WI38 (cell line): ENCODE measurements around the gene NAPG.
"Not testable (repeated sequence)": the region's sequence is repeated elsewhere in the genome, so short reads cannot be mapped to it uniquely, and the experiment has no call there.

Experiments
- H3K4me3 ChIP-seq: 2 replicates; pipeline ENCODE4 v1.5.1; 2011; ENCODE audit warnings: low read depth, mild to moderate bottlenecking, control low read depth, low read length
- CTCF ChIP-seq: IDR thresholded peaks from 2 replicates; pipeline ENCODE4 v1.5.1; 2012; ENCODE audit warnings: low read depth, mild to moderate bottlenecking, control low read depth, low read length

Gene NAPG

GRCh38 chr18:10546557-10547300 is 20.9 kb downstream of the NAPG start:
- TF ChIP-seq CTCF: no peak
- H3K4me3 ChIP-seq: no peak overlapping the region

- H3K4me3 ChIP-seq: no peak overlapping the region
- TF ChIP-seq CTCF: no peak
These were observed 26.4 kb downstream of the NAPG start for GRCh38 chr18:10552226-10552625.

- H3K4me3 ChIP-seq: not testable (repeated sequence)
These were observed 30.4 kb downstream of the NAPG start for GRCh38 chr18:10556251-10556650.

GRCh38 chr18:10557085-10557677 is 31.4 kb downstream of the NAPG start:
- no peak overlapping the region for H3K4me3 ChIP-seq
- no peak for TF ChIP-seq CTCF

- no peak for TF ChIP-seq CTCF
- H3K4me3 ChIP-seq: no peak overlapping the region
These were observed 32.6 kb downstream of the NAPG start for GRCh38 chr18:10558243-10558966.

GRCh38 chr18:10558967-10559298 is 33.1 kb downstream of the NAPG start:
- TF ChIP-seq CTCF: no peak
- H3K4me3 ChIP-seq: no peak overlapping the region

- H3K4me3 ChIP-seq: no peak overlapping the region
- TF ChIP-seq CTCF: no peak
These were observed 34.0 kb downstream of the NAPG start for GRCh38 chr18:10559553-10560451.
